SHP77 treated with DMSO at 0.1 percent for 48 hours (cell line): Measurements from ENCODE around the gene PPIL3.
A peak's percentile ranks its signal among the peaks of the same experiment; 100 is the strongest.
"Not testable (repeated sequence)": the region's sequence is repeated elsewhere in the genome, so short reads cannot be mapped to it uniquely, and the experiment has no call there.

Experiments used
- DNase-seq: peaks from one replicate; lab custom pipeline; 2025; lab: John Stamatoyannopoulos, UW

The PPIL3 gene

GRCh38 chr2:200888704-200889625, at the start of gene PPIL3, which contains the start of gene NIF3L1:
TSS of gene PPIL3 (minus strand) at chr2:200889077. CDS start at chr2:200887615, 1,462 bp downstream.
TSS of gene NIF3L1 (plus strand) at chr2:200889371. CDS start at chr2:200891944, 2,573 bp downstream.
- DNase-seq, result peak; percentile 95

GRCh38 chr2:200930947-200931626, 42.2 kb upstream of the PPIL3 start:
- no peak for DNase-seq

- no peak for DNase-seq
These were observed 40.7 kb upstream of the PPIL3 start for GRCh38 chr2:200929334-200930249.

- no peak for DNase-seq
These were observed 33.6 kb upstream of the PPIL3 start for GRCh38 chr2:200922439-200922838.

GRCh38 chr2:200913654-200914053, 24.8 kb upstream of the PPIL3 start:
- no peak for DNase-seq

- DNase-seq, result no peak
These were observed 21.1 kb upstream of the PPIL3 start for GRCh38 chr2:200909958-200910357.

- DNase-seq, result peak; percentile 16
These were observed 16.9 kb upstream of the PPIL3 start for GRCh38 chr2:200905618-200906296.

GRCh38 chr2:200901459-200902072, 12.7 kb upstream of the PPIL3 start:
- peak; percentile 45 for DNase-seq

- DNase-seq, result no peak
These were observed 10.6 kb upstream of the PPIL3 start for GRCh38 chr2:200899482-200899881.

GRCh38 chr2:200881715-200882249, 7.1 kb downstream of the PPIL3 start:
- not testable (repeated sequence) for DNase-seq

- DNase-seq, result no peak
These were observed 10.5 kb downstream of the PPIL3 start for GRCh38 chr2:200878289-200878880.

GRCh38 chr2:200877443-200877842, 11.4 kb downstream of the PPIL3 start:
- no peak for DNase-seq

- no peak for DNase-seq
These were observed 15.3 kb downstream of the PPIL3 start for GRCh38 chr2:200873560-200873959.

- DNase-seq, result no peak
These were observed 17.7 kb downstream of the PPIL3 start for GRCh38 chr2:200871151-200871550.

- no peak for DNase-seq
These were observed 19.9 kb downstream of the PPIL3 start for GRCh38 chr2:200869014-200869413.

GRCh38 chr2:200864176-200865034, 24.5 kb downstream of the PPIL3 start, which contains the start of gene CLK1:
TSS of gene CLK1 (minus strand) at chr2:200864658. CDS start at chr2:200861862, 2,796 bp downstream.
- peak; percentile 85 for DNase-seq

- no peak for DNase-seq
These were observed 25.1 kb downstream of the PPIL3 start for GRCh38 chr2:200863782-200864175.

GRCh38 chr2:200862532-200863000, 26.3 kb downstream of the PPIL3 start:
- DNase-seq, result no peak

- DNase-seq, result no peak
These were observed 27.2 kb downstream of the PPIL3 start for GRCh38 chr2:200861617-200862155.
